ENCODE measurements around the gene ZYG11A.

DNA sequence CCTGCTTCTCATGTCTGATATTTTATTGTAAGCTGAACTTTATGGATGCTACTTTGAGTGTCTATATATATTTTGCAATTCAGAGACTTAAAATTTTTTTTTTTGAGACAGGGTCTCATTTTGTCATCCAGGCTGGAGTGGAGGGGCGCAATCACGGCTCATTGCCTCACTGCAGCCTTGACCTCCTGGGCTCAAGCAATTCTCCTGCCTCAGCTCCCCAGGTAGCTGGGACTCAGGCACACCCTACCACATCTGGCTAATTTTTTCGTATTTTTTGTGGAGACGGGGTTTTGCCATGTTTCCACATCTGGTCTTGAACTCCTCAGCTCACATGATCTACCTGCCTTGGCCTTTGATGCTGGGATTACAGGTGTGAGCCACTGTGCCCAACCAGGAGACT is 8.4 kb downstream of the ZYG11A start:
- TF ChIP-seq, protein P1, sequence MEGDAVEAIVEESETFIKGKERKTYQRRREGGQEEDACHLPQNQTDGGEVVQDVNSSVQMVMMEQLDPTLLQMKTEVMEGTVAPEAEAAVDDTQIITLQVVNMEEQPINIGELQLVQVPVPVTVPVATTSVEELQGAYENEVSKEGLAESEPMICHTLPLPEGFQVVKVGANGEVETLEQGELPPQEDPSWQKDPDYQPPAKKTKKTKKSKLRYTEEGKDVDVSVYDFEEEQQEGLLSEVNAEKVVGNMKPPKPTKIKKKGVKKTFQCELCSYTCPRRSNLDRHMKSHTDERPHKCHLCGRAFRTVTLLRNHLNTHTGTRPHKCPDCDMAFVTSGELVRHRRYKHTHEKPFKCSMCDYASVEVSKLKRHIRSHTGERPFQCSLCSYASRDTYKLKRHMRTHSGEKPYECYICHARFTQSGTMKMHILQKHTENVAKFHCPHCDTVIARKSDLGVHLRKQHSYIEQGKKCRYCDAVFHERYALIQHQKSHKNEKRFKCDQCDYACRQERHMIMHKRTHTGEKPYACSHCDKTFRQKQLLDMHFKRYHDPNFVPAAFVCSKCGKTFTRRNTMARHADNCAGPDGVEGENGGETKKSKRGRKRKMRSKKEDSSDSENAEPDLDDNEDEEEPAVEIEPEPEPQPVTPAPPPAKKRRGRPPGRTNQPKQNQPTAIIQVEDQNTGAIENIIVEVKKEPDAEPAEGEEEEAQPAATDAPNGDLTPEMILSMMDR (conservative IDR thresholded peaks at IDR 0.05 in 1 of 2, IDR thresholded peaks at IDR 0.05 in 1 of 2; ENCODE audit: low read depth in 1 of 2, low read length in 2 of 2): no peak
- TF ChIP-seq EZH2 (IDR thresholded peaks at IDR 0.05; ENCODE audit: low read length, missing control alignments): no peak
